HEK293 (cell line): ENCODE measurements around the gene ROBO1.

Experiments used
- CTCF ChIA-PET: fragments of 350-600 bp; formaldehyde crosslinking; extraction: SDS; loops from one replicate; lab custom pipeline; 2021; ENCODE audit warnings: antibody characterized with exemption; lab: Yijun Ruan, JAX
- POLR2A ChIA-PET: fragments of 300-600 bp; formaldehyde crosslinking; extraction: SDS; loops from one replicate; lab custom pipeline; 2020; ENCODE audit warnings: antibody characterized with exemption, inconsistent platforms; lab: Yijun Ruan, JAX
- H3K27ac ChIP-seq: fragments of 200-500 bp; sonication (Bioruptor generic); 2 replicates; pipeline ENCODE4 v1.5.1; 2014; ENCODE audit warnings: low read depth, low read length, control low read depth, inconsistent platforms; ENCODE audit errors: extremely low read depth
- H3K36me3 ChIP-seq, 2 experiments: fragments of 200-500 bp in 1 of 2; sonication (Bioruptor generic) in 1 of 2; 1 replicate in 1 of 2; 2 replicates in 1 of 2; pipeline ENCODE4 v1.5.1; 2014 to 2017; ENCODE audit warnings: inconsistent platforms in 2 of 2, low read length in 2 of 2; ENCODE audit not compliant: control insufficient read depth in 2 of 2, insufficient read depth in 1 of 2
- H3K4me1 ChIP-seq: fragments of 200-500 bp; sonication (Bioruptor generic); 2 replicates; pipeline ENCODE4 v1.5.1; 2014; ENCODE audit warnings: mild to moderate bottlenecking, low read length, inconsistent platforms; ENCODE audit not compliant: control insufficient read depth, insufficient read depth
- H3K4me3 ChIP-seq: 2 replicates; pipeline ENCODE4 v1.5.1; 2011; ENCODE audit warnings: low read depth, mild to moderate bottlenecking, control low read depth, low read length, moderate library complexity
- H3K9me3 ChIP-seq: fragments of 200-500 bp; sonication (Bioruptor generic); 2 replicates; pipeline ENCODE4 v1.5.1; 2014; ENCODE audit warnings: low read depth, low read length, inconsistent platforms; ENCODE audit not compliant: control insufficient read depth, insufficient read depth
- BCL11A ChIP-seq: fragments of 450-650 bp; formaldehyde crosslinking; IDR thresholded peaks from 2 replicates; pipeline ENCODE4 v1.5.1; 2016; ENCODE audit warnings: low read depth, missing biosample characterization, missing genetic modification characterization
- EGR2 ChIP-seq: fragments of 450-650 bp; formaldehyde crosslinking; IDR thresholded peaks from 2 replicates; pipeline ENCODE4 v1.5.1; 2016; ENCODE audit warnings: low read depth, missing biosample characterization, missing genetic modification characterization
- FEZF1 ChIP-seq: fragments of 450-650 bp; formaldehyde crosslinking; IDR thresholded peaks from 2 replicates; pipeline ENCODE4 v1.5.1; 2016; ENCODE audit warnings: missing biosample characterization, missing genetic modification characterization
- SCRT2 ChIP-seq: fragments of 450-650 bp; formaldehyde crosslinking; IDR thresholded peaks from 2 replicates; pipeline ENCODE4 v1.5.1; 2016; ENCODE audit warnings: missing biosample characterization, missing genetic modification characterization
- ZBTB7A ChIP-seq: fragments of 450-650 bp; formaldehyde crosslinking; IDR thresholded peaks from 2 replicates; pipeline ENCODE4 v1.5.1; 2016; ENCODE audit warnings: low read depth, missing biosample characterization, missing genetic modification characterization
- ZFP41 ChIP-seq: fragments of 450-650 bp; formaldehyde crosslinking; IDR thresholded peaks from 2 replicates; pipeline ENCODE4 v1.5.1; 2016; ENCODE audit warnings: missing biosample characterization, missing genetic modification characterization, borderline replicate concordance
- ZNF114 ChIP-seq: fragments of 450-650 bp; formaldehyde crosslinking; IDR thresholded peaks from 2 replicates; pipeline ENCODE4 v1.5.0; 2017; ENCODE audit warnings: missing biosample characterization, missing genetic modification characterization
- ZNF175 ChIP-seq: fragments of 450-650 bp; formaldehyde crosslinking; IDR thresholded peaks from 2 replicates; pipeline ENCODE4 v1.5.1; 2016; ENCODE audit warnings: missing biosample characterization, missing genetic modification characterization
- ZNF2 ChIP-seq: fragments of 450-650 bp; formaldehyde crosslinking; IDR thresholded peaks from 2 replicates; pipeline ENCODE4 v1.5.1; 2016; ENCODE audit warnings: missing biosample characterization, missing genetic modification characterization
- ZNF221 ChIP-seq: fragments of 450-650 bp; formaldehyde crosslinking; IDR thresholded peaks from 2 replicates; pipeline ENCODE4 v1.5.1; 2017; ENCODE audit warnings: missing biosample characterization, missing genetic modification characterization, borderline replicate concordance
- ZNF302 ChIP-seq: fragments of 450-650 bp; formaldehyde crosslinking; IDR thresholded peaks from 2 replicates; pipeline ENCODE4 v1.5.1; 2016; ENCODE audit warnings: missing biosample characterization, missing genetic modification characterization, low read depth
- ZNF514 ChIP-seq: fragments of 450-650 bp; formaldehyde crosslinking; IDR thresholded peaks from 2 replicates; pipeline ENCODE4 v1.5.1; 2016; ENCODE audit warnings: missing biosample characterization, missing genetic modification characterization
- ZNF561 ChIP-seq: fragments of 450-650 bp; IDR thresholded peaks from 2 replicates; pipeline ENCODE4 v1.5.1; 2018; ENCODE audit warnings: missing biosample characterization, missing genetic modification characterization, borderline replicate concordance
- ZNF624 ChIP-seq: fragments of 450-650 bp; formaldehyde crosslinking; IDR thresholded peaks from 2 replicates; pipeline ENCODE4 v1.5.1; 2017; ENCODE audit warnings: missing biosample characterization, missing genetic modification characterization
- ZNF830 ChIP-seq: fragments of 450-650 bp; IDR thresholded peaks from 2 replicates; pipeline ENCODE4 v1.5.0; 2018; ENCODE audit warnings: missing biosample characterization, missing genetic modification characterization, low read depth, mild to moderate bottlenecking, moderate library complexity
- ZXDB ChIP-seq: fragments of 450-650 bp; formaldehyde crosslinking; IDR thresholded peaks from 2 replicates; pipeline ENCODE4 v1.5.1; 2016; ENCODE audit warnings: missing biosample characterization, missing genetic modification characterization
- TF ChIP-seq, protein P1 (sequence below): fragments of 450-650 bp; formaldehyde crosslinking; IDR thresholded peaks from 2 replicates; pipeline ENCODE4 v1.5.1; 2016; ENCODE audit warnings: missing biosample characterization, missing genetic modification characterization
- TF ChIP-seq, protein P2 (sequence below): fragments of 450-650 bp; formaldehyde crosslinking; IDR thresholded peaks from 2 replicates; pipeline ENCODE4 v1.5.1; 2016; ENCODE audit warnings: missing biosample characterization, missing genetic modification characterization
- TF ChIP-seq, protein P3 (sequence below): fragments of 450-650 bp; formaldehyde crosslinking; IDR thresholded peaks from 2 replicates; pipeline ENCODE4 v1.5.1; 2016; ENCODE audit warnings: missing biosample characterization, missing genetic modification characterization, low read depth
- TF ChIP-seq, protein P4 (sequence below): fragments of 450-650 bp; IDR thresholded peaks from 2 replicates; pipeline ENCODE4 v1.5.1; 2018; ENCODE audit warnings: missing biosample characterization, mild to moderate bottlenecking, missing genetic modification characterization
- TF ChIP-seq, protein P5 (sequence below): fragments of 450-650 bp; formaldehyde crosslinking; IDR thresholded peaks from 2 replicates; pipeline ENCODE4 v1.5.1; 2016; ENCODE audit warnings: missing biosample characterization, missing genetic modification characterization
- TF ChIP-seq, protein P6 (sequence below): fragments of 450-650 bp; formaldehyde crosslinking; IDR thresholded peaks from 2 replicates; pipeline ENCODE4 v1.5.1; 2016; ENCODE audit warnings: missing biosample characterization, missing genetic modification characterization, low read depth

The ROBO1 gene

DNA sequence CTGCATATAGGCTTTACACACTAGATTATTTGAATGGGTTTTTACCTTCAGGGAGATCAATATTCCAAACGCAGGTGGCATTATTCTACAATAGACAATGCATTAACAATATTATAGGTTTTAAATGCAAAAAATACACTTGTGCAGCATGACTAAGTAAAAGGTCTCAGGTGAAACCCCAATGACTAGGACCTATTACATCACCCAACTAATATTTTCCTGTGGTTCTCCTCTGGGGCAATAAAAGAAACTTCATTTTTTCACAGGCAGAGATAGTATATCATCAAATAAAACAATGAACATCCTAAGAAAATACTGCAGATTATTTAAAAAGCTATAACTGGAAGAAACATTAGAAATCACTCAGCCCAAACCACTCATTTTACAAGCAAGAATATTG, 375.3 kb downstream of the ROBO1 start:
- no peak overlapping the region for H3K4me3 ChIP-seq
- H3K9me3 ChIP-seq: no peaks in the 10 kb centered on the region
- ChIA-PET CTCF (interaction anchor here (0.6 kb wide), 1 partner anchor 20 kb away, joined by 3 read pairs; no protein-coding TSS in a partner anchor), POLR2A (no interaction called here)
- no peaks in the 10 kb centered on the region for H3K36me3 ChIP-seq
- H3K27ac ChIP-seq: no peak overlapping the region
- no peaks in the 10 kb centered on the region for H3K4me1 ChIP-seq
- no peak for TF ChIP-seq EGR2 (tag by site-specific recombination)
- TF ChIP-seq ZNF221: no peak
- TF ChIP-seq, protein P1, sequence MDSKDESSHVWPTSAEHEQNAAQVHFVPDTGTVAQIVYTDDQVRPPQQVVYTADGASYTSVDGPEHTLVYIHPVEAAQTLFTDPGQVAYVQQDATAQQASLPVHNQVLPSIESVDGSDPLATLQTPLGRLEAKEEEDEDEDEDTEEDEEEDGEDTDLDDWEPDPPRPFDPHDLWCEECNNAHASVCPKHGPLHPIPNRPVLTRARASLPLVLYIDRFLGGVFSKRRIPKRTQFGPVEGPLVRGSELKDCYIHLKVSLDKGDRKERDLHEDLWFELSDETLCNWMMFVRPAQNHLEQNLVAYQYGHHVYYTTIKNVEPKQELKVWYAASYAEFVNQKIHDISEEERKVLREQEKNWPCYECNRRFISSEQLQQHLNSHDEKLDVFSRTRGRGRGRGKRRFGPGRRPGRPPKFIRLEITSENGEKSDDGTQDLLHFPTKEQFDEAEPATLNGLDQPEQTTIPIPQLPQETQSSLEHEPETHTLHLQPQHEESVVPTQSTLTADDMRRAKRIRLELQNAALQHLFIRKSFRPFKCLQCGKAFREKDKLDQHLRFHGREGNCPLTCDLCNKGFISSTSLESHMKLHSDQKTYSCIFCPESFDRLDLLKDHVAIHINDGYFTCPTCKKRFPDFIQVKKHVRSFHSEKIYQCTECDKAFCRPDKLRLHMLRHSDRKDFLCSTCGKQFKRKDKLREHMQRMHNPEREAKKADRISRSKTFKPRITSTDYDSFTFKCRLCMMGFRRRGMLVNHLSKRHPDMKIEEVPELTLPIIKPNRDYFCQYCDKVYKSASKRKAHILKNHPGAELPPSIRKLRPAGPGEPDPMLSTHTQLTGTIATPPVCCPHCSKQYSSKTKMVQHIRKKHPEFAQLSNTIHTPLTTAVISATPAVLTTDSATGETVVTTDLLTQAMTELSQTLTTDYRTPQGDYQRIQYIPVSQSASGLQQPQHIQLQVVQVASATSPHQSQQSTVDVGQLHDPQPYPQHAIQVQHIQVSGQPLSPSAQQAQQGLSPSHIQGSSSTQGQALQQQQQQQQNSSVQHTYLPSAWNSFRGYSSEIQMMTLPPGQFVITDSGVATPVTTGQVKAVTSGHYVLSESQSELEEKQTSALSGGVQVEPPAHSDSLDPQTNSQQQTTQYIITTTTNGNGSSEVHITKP (tag by site-specific recombination): no peak
- TF ChIP-seq ZNF114 (tag by site-specific recombination): no peak
- no peak for TF ChIP-seq FEZF1 (tag by site-specific recombination)
- TF ChIP-seq BCL11A (tag by site-specific recombination): no peak
- TF ChIP-seq ZNF175 (tag by site-specific recombination): no peak
- no peak for TF ChIP-seq SCRT2 (tag by site-specific recombination)
- TF ChIP-seq ZFP41 (tag by site-specific recombination): no peak
- TF ChIP-seq ZXDB: no peak
- TF ChIP-seq ZBTB7A (tag by site-specific recombination): no peak
- no peak for TF ChIP-seq ZNF624 (tag by site-specific recombination)
- TF ChIP-seq ZNF830 (tag by site-specific recombination): no peak
- TF ChIP-seq ZNF561: no peak

DNA sequence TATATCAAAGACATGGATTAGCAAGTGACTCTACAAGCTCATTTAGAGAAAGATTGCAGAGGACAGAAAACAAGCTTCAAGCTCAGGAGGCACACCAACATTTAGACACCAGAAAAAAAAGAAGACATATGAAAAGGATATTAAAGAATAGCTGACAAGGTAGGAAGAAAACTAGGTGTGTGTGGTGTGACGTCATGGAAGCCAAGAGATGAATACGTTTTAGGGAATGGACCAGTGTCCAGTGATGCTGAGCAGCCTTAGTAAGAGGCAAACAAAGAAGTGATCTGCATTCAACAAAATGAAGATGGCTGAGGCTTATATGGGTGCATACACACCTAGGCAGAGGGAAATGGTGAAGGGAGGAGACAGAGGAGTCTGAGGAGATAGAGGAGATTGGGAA, 377.4 kb downstream of the ROBO1 start:
- TF ChIP-seq, protein P2, sequence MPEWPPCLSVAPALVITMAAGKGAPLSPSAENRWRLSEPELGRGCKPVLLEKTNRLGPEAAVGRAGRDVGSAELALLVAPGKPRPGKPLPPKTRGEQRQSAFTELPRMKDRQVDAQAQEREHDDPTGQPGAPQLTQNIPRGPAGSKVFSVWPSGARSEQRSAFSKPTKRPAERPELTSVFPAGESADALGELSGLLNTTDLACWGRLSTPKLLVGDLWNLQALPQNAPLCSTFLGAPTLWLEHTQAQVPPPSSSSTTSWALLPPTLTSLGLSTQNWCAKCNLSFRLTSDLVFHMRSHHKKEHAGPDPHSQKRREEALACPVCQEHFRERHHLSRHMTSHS (tag by site-specific recombination): no peak
- TF ChIP-seq, protein P3, sequence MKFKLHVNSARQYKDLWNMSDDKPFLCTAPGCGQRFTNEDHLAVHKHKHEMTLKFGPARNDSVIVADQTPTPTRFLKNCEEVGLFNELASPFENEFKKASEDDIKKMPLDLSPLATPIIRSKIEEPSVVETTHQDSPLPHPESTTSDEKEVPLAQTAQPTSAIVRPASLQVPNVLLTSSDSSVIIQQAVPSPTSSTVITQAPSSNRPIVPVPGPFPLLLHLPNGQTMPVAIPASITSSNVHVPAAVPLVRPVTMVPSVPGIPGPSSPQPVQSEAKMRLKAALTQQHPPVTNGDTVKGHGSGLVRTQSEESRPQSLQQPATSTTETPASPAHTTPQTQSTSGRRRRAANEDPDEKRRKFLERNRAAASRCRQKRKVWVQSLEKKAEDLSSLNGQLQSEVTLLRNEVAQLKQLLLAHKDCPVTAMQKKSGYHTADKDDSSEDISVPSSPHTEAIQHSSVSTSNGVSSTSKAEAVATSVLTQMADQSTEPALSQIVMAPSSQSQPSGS (tag by site-specific recombination): peak; percentile 28; the same call in 1 of the 2 replicates
- POLR2A ChIA-PET: no interaction called here
- Histone ChIP-seq H3K4me1 (no peaks in the 10 kb centered on the region), H3K27ac (no peak overlapping the region), H3K36me3 (no peaks in the 10 kb centered on the region), H3K4me3 (no peak overlapping the region), H3K9me3 (no peaks in the 10 kb centered on the region)
- CTCF ChIA-PET: no interaction called here

DNA sequence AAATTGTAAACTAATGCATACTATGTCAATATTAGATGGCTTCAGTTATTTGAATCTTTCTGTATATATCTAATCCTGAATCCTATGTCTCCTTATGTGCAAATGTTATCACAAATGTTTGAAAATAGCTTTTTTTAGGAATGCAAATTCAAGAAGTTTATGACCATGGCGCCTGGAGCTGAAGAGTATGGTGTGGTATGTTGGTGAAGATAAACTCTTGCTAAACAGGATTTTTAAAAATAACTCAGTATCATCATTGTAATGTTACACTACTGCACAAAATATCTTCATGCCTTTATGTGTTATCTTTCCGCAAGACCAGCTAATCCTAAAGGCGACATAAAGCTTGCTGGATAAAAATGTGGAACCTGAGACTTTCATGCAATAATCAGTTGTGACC, 382.6 kb downstream of the ROBO1 start:
- Histone ChIP-seq H3K9me3 (no peaks in the 10 kb centered on the region), H3K36me3 (no peaks in the 10 kb centered on the region), H3K27ac (no peak overlapping the region), H3K4me3 (no peak overlapping the region), H3K4me1 (no peaks in the 10 kb centered on the region)
- ChIA-PET POLR2A (no interaction called here), CTCF (no interaction called here)
- TF ChIP-seq ZNF302 (tag by site-specific recombination) (no peak), ZNF2 (tag by site-specific recombination) (no peak), BCL11A (tag by site-specific recombination) (no peak), ZNF514 (tag by site-specific recombination) (no peak)
- TF ChIP-seq, protein P4, sequence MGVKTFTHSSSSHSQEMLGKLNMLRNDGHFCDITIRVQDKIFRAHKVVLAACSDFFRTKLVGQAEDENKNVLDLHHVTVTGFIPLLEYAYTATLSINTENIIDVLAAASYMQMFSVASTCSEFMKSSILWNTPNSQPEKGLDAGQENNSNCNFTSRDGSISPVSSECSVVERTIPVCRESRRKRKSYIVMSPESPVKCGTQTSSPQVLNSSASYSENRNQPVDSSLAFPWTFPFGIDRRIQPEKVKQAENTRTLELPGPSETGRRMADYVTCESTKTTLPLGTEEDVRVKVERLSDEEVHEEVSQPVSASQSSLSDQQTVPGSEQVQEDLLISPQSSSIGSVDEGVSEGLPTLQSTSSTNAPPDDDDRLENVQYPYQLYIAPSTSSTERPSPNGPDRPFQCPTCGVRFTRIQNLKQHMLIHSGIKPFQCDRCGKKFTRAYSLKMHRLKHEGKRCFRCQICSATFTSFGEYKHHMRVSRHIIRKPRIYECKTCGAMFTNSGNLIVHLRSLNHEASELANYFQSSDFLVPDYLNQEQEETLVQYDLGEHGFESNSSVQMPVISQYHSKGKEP: no peak
- TF ChIP-seq, protein P5, sequence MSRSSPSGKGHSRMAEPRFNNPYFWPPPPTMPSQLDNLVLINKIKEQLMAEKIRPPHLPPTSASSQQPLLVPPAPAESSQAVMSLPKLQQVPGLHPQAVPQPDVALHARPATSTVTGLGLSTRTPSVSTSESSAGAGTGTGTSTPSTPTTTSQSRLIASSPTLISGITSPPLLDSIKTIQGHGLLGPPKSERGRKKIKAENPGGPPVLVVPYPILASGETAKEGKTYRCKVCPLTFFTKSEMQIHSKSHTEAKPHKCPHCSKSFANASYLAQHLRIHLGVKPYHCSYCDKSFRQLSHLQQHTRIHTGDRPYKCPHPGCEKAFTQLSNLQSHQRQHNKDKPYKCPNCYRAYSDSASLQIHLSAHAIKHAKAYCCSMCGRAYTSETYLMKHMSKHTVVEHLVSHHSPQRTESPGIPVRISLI (tag by site-specific recombination): no peak
- TF ChIP-seq, protein P6, sequence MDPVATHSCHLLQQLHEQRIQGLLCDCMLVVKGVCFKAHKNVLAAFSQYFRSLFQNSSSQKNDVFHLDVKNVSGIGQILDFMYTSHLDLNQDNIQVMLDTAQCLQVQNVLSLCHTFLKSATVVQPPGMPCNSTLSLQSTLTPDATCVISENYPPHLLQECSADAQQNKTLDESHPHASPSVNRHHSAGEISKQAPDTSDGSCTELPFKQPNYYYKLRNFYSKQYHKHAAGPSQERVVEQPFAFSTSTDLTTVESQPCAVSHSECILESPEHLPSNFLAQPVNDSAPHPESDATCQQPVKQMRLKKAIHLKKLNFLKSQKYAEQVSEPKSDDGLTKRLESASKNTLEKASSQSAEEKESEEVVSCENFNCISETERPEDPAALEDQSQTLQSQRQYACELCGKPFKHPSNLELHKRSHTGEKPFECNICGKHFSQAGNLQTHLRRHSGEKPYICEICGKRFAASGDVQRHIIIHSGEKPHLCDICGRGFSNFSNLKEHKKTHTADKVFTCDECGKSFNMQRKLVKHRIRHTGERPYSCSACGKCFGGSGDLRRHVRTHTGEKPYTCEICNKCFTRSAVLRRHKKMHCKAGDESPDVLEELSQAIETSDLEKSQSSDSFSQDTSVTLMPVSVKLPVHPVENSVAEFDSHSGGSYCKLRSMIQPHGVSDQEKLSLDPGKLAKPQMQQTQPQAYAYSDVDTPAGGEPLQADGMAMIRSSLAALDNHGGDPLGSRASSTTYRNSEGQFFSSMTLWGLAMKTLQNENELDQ (tag by site-specific recombination): no peak
